ENCODE results near the gene SH3RF3. TPM values are rescaled to one million over a fixed set of nuclear protein-coding genes. Genes with fewer than 3 reads are reported as not detected.

The SH3RF3 gene
- total and polyA plus RNA-seq, 10 of the 15 experiments (the other 5 are each of a cell fraction or from before 2014, with no cell fraction given), result 0.08 to 8.8 (median 2.3) TPM

DNA sequence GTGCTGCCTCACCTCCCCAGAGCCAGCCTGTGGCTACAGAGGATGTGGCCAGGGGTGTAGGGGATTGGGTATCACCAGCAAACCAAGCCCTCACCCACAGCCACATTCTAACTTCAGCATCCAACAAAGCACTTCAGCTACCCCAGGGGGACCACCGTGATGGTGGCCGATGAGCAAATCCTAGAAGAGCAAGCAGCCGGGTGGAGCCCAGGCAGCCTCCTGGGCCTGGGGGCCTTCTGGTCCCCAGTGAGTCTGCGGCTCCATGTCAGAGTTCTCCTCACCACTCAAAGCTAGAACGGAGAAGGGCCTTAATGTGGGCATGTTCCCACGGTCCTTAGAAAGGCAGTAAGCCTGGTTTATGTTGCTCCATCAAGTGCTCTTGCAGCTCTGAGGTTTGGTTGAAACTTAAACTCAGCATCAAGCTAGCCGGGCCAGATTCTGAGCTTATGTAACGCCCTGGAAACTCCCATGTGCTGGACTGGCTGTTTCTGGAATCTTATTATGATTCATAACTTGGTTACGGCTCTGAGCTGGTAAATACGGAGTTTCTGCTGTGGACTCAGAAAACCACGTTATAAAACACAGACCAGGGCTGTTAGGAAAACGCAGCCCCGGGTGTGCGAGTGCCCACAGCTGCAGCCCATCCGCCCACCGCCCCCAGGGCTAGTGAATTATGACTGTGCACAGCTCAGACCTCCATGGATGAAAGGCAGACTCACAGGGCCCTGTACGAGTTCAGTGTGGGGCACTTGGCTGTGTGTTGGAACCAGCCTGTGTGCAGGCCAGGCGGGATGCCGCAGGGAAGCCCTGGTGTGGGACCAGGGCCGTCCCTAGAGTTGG is 385.0 kb downstream of the SH3RF3 start (continued):
- TF ChIP-seq, protein P1, sequence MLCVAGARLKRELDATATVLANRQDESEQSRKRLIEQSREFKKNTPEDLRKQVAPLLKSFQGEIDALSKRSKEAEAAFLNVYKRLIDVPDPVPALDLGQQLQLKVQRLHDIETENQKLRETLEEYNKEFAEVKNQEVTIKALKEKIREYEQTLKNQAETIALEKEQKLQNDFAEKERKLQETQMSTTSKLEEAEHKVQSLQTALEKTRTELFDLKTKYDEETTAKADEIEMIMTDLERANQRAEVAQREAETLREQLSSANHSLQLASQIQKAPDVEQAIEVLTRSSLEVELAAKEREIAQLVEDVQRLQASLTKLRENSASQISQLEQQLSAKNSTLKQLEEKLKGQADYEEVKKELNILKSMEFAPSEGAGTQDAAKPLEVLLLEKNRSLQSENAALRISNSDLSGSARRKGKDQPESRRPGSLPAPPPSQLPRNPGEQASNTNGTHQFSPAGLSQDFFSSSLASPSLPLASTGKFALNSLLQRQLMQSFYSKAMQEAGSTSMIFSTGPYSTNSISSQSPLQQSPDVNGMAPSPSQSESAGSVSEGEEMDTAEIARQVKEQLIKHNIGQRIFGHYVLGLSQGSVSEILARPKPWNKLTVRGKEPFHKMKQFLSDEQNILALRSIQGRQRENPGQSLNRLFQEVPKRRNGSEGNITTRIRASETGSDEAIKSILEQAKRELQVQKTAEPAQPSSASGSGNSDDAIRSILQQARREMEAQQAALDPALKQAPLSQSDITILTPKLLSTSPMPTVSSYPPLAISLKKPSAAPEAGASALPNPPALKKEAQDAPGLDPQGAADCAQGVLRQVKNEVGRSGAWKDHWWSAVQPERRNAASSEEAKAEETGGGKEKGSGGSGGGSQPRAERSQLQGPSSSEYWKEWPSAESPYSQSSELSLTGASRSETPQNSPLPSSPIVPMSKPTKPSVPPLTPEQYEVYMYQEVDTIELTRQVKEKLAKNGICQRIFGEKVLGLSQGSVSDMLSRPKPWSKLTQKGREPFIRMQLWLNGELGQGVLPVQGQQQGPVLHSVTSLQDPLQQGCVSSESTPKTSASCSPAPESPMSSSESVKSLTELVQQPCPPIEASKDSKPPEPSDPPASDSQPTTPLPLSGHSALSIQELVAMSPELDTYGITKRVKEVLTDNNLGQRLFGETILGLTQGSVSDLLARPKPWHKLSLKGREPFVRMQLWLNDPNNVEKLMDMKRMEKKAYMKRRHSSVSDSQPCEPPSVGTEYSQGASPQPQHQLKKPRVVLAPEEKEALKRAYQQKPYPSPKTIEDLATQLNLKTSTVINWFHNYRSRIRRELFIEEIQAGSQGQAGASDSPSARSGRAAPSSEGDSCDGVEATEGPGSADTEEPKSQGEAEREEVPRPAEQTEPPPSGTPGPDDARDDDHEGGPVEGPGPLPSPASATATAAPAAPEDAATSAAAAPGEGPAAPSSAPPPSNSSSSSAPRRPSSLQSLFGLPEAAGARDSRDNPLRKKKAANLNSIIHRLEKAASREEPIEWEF (IDR thresholded peaks at IDR 0.05; ENCODE audit: insufficient replicate concordance, low read depth, low read length), result peak; percentile 93
- no peak for TF ChIP-seq SUPT20H (IDR thresholded peaks at IDR 0.05; ENCODE audit: borderline replicate concordance, control insufficient read depth, low read depth, low read length)
- peak; percentile 70; the same call in 1 of the 2 replicates for TF ChIP-seq PAX5 (IDR thresholded peaks at IDR 0.05; ENCODE audit: borderline replicate concordance, low read depth, low read length)
- peak; percentile 81 for TF ChIP-seq MEF2A (IDR thresholded peaks at IDR 0.05; ENCODE audit: insufficient read depth, low read depth, low read length)
- TF ChIP-seq RUNX3 (IDR thresholded peaks at IDR 0.05; ENCODE audit: low read length), result peak; percentile 87
- TF ChIP-seq, protein P2, sequence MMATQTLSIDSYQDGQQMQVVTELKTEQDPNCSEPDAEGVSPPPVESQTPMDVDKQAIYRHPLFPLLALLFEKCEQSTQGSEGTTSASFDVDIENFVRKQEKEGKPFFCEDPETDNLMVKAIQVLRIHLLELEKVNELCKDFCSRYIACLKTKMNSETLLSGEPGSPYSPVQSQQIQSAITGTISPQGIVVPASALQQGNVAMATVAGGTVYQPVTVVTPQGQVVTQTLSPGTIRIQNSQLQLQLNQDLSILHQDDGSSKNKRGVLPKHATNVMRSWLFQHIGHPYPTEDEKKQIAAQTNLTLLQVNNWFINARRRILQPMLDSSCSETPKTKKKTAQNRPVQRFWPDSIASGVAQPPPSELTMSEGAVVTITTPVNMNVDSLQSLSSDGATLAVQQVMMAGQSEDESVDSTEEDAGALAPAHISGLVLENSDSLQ (IDR thresholded peaks at IDR 0.05), result no peak
- no peak for TF ChIP-seq POLR2AphosphoS2 (IDR thresholded peaks at IDR 0.05; ENCODE audit: low read depth, low read length)
- TF ChIP-seq, protein P3, sequence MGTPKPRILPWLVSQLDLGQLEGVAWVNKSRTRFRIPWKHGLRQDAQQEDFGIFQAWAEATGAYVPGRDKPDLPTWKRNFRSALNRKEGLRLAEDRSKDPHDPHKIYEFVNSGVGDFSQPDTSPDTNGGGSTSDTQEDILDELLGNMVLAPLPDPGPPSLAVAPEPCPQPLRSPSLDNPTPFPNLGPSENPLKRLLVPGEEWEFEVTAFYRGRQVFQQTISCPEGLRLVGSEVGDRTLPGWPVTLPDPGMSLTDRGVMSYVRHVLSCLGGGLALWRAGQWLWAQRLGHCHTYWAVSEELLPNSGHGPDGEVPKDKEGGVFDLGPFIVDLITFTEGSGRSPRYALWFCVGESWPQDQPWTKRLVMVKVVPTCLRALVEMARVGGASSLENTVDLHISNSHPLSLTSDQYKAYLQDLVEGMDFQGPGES (IDR thresholded peaks at IDR 0.05), result no peak
- TF ChIP-seq RAD51 (IDR thresholded peaks at IDR 0.05), result no peak
- TF ChIP-seq, protein P4, sequence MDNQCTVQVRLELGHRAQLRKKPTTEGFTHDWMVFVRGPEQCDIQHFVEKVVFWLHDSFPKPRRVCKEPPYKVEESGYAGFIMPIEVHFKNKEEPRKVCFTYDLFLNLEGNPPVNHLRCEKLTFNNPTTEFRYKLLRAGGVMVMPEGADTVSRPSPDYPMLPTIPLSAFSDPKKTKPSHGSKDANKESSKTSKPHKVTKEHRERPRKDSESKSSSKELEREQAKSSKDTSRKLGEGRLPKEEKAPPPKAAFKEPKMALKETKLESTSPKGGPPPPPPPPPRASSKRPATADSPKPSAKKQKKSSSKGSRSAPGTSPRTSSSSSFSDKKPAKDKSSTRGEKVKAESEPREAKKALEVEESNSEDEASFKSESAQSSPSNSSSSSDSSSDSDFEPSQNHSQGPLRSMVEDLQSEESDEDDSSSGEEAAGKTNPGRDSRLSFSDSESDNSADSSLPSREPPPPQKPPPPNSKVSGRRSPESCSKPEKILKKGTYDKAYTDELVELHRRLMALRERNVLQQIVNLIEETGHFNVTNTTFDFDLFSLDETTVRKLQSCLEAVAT (IDR thresholded peaks at IDR 0.05), result no peak
- no peak for TF ChIP-seq SIN3A (IDR thresholded peaks at IDR 0.05; ENCODE audit: low read depth, low read length)
- no peak; the same call in 1 of the 2 replicates for TF ChIP-seq STAT1 (conservative IDR thresholded peaks at IDR 0.05)
- no peak; the same call in 1 of the 2 replicates for TF ChIP-seq ZBED1 (IDR thresholded peaks at IDR 0.05; ENCODE audit: borderline replicate concordance)
- no peak for TF ChIP-seq EZH2 (IDR thresholded peaks at IDR 0.05; ENCODE audit: borderline replicate concordance, control insufficient read depth, low read depth, low read length)
- TF ChIP-seq SMC3 (IDR thresholded peaks at IDR 0.05; ENCODE audit: borderline replicate concordance, low read length), result no peak; the same call in 1 of the 2 replicates
- TF ChIP-seq, protein P5, sequence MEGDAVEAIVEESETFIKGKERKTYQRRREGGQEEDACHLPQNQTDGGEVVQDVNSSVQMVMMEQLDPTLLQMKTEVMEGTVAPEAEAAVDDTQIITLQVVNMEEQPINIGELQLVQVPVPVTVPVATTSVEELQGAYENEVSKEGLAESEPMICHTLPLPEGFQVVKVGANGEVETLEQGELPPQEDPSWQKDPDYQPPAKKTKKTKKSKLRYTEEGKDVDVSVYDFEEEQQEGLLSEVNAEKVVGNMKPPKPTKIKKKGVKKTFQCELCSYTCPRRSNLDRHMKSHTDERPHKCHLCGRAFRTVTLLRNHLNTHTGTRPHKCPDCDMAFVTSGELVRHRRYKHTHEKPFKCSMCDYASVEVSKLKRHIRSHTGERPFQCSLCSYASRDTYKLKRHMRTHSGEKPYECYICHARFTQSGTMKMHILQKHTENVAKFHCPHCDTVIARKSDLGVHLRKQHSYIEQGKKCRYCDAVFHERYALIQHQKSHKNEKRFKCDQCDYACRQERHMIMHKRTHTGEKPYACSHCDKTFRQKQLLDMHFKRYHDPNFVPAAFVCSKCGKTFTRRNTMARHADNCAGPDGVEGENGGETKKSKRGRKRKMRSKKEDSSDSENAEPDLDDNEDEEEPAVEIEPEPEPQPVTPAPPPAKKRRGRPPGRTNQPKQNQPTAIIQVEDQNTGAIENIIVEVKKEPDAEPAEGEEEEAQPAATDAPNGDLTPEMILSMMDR (IDR thresholded peaks at IDR 0.05 in 2 of 3, conservative IDR thresholded peaks at IDR 0.05 in 1 of 3; ENCODE audit: control insufficient read depth in 2 of 3, extremely low read depth in 1 of 3, insufficient read depth in 1 of 3, low read depth in 3 of 3, low read length in 3 of 3), result no peak
- TF ChIP-seq EED (IDR thresholded peaks at IDR 0.05; ENCODE audit: low read depth), result peak; percentile 95
- no peak for TF ChIP-seq RFX5 (IDR thresholded peaks at IDR 0.05; ENCODE audit: low read depth, low read length)

Data from GM12878 (cell line).